Spleen (tissue), 11 donors: ENCODE measurements around the gene PNISR. TPM values are rescaled to one million over a fixed set of nuclear protein-coding genes. Genes with fewer than 3 reads are reported as not detected.
A peak's percentile ranks its signal among the peaks of the same experiment; 100 is the strongest.

ENCODE experiments used
- DNase-seq: peaks from one replicate; pipeline ENCODE4 v3.0.0-alpha.2; 2020
- H3K27ac ChIP-seq, 8 donors: fragments of 200-600 bp; sonication (generic) in 7 of 8; 1 replicate in 4 of 8; 2 replicates in 4 of 8; pipeline versions ENCODE4 v1.5.0 to v1.8.0; 2016 to 2021; ENCODE audit warnings: inconsistent platforms in 4 of 8, mild to moderate bottlenecking in 4 of 8, moderate library complexity in 1 of 8
- H3K27me3 ChIP-seq, 7 donors: fragments of 200-600 bp; sonication (generic) in 6 of 7; replicated peaks in 1 of 7; 1 replicate in 4 of 7; 2 replicates in 3 of 7; pipeline versions ENCODE4 v1.5.0 to v1.8.0; 2016 to 2021; ENCODE audit warnings: inconsistent platforms in 3 of 7, mild to moderate bottlenecking in 1 of 7
- H3K36me3 ChIP-seq, 6 donors: fragments of 200-600 bp; sonication (generic) in 5 of 6; 1 replicate in 4 of 6; 2 replicates in 2 of 6; pipeline versions ENCODE4 v1.5.0 to v1.8.0; 2016 to 2021; ENCODE audit warnings: inconsistent platforms in 2 of 6
- H3K4me1 ChIP-seq, 6 donors: fragments of 200-600 bp; sonication (generic) in 5 of 6; 1 replicate in 3 of 6; 2 replicates in 3 of 6; pipeline versions ENCODE4 v1.5.0 to v1.8.0; 2016 to 2021; ENCODE audit warnings: inconsistent platforms in 3 of 6
- H3K4me3 ChIP-seq, 8 donors: fragments of 200-600 bp; sonication (generic) in 7 of 8; 1 replicate in 4 of 8; 2 replicates in 4 of 8; pipeline versions ENCODE4 v1.5.0 to v1.8.0; 2016 to 2021; ENCODE audit warnings: inconsistent platforms in 4 of 8, mild to moderate bottlenecking in 4 of 8, moderate library complexity in 2 of 8
- H3K9me3 ChIP-seq, 8 donors: fragments of 200-600 bp; sonication (generic) in 7 of 8; 1 replicate in 4 of 8; 2 replicates in 4 of 8; pipeline versions ENCODE4 v1.5.0 to v1.8.0; 2016 to 2021; ENCODE audit warnings: inconsistent platforms in 4 of 8
- POLR2A ChIP-seq, 3 donors: fragments of 450-650 bp; IDR thresholded peaks; one replicate each; pipeline ENCODE4 v1.5.1; 2017; ENCODE audit warnings: antibody characterized with exemption in 3 of 3, mild to moderate bottlenecking in 1 of 3
- POLR2AphosphoS5 ChIP-seq, 3 donors: sonication (generic); formaldehyde crosslinking; IDR thresholded peaks; one replicate each; pipeline ENCODE4 v1.5.1; 2017; ENCODE audit warnings: antibody characterized with exemption in 3 of 3
- WGBS, 5 donors: extraction: QIAGEN DNeasy Blood & Tissue Kit in 3 of 5; methylation state at CpG; one replicate each; pipeline versions ENCODE4 v1.1.5 to v1.1.7; 2013 to 2018; 5-methylcytosine and 5-hydroxymethylcytosine counted together
- intact Hi-C: fragments of 100-400 bp; cut with DNase I; formaldehyde crosslinking; loops from one replicate; pipeline ENCODE4 v1.15.0; 2023; ENCODE audit warnings: low total_unique reads
- polyA plus RNA-seq, 3 donors: library from polyadenylated mRNA; stranded (reverse); fragments of 200-250 nt; gene quantifications; one replicate each; pipeline ENCODE4 v1.2.1, GENCODE V29; 2013
- total RNA-seq, 7 donors: library from RNA; depleted of rRNA in 3 of 7; stranded (reverse); fragments of >200 nt in 3 of 7; fragmentation: NEBNext Ultra II Directional in 4 of 7; extraction: Animal tissue kit (Norgen Biotek cat#: 25700) in 4 of 7; gene quantifications; one replicate each; pipeline versions ENCODE4 v1.1.0 to v1.2.1, GENCODE V29; 2016 to 2021
- TF ChIP-seq, protein P1 (sequence below), 11 experiments: fragments of 200-600 bp in 7 of 11; fragments of 450-650 bp in 4 of 11; sonication (generic) in 4 of 11; IDR thresholded peaks in 8 of 11; conservative IDR thresholded peaks in 3 of 11; 1 replicate in 7 of 11; 2 replicates in 4 of 11; pipeline versions ENCODE4 v1.4.0 to v1.8.0; 2016 to 2021; ENCODE audit warnings: antibody characterized with exemption in 11 of 11, inconsistent platforms in 4 of 11, mild to moderate bottlenecking in 1 of 11
- donor health status: healthy with polysubstance abuse.
- donor health status: DM: no; HTN: no; CAD: no; lungs with moderate emphysema.
- donor health status: DM: no; HTN: no; CAD: no.
- donor health status: Bipolar disorder and iron deficiency.
- donor health status: healthy.
- donor health status: DM: no; HTN: no; CAD: no.
- donor health status: DM: yes; HTN: yes; CAD: no.

Gene PNISR
- total and polyA plus RNA-seq, 10 donors, result 44.0 to 338 (median 167) TPM

DNA sequence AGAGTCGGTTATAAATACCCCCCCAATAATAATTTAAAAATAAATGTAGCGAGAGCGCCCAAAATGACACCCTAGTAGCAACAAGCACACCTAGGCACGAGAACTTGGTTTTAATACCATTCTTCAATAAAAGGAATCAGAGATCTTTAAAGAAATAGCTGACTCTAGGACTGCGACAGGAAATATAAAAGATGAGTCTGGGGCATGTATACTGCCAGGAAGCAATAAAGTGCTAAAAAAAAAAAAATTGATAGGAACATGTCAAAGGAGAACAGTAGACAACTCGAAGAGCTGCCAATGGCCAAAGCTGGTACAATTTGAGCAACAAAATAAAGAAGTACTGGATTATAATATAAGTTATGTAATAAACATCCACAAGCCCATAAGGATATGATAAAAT is 2.2 kb downstream of the PNISR start:
- Histone ChIP-seq H3K27ac (no peak overlapping the region), H3K9me3 (no peaks in the 10 kb centered on the region), H3K27me3 (no peaks in the 10 kb centered on the region), H3K4me3 (peak overlapping the region in 4 of 8 donors; percentile 69 to 82 (median 71)), H3K4me1 (peaks cover 73 to 87% (median 82%) of the 10 kb centered on the region in 6 donors), H3K36me3 (peaks cover 0 to 26% (median 0%) of the 10 kb centered on the region in 6 donors)
- TF ChIP-seq, protein P1, sequence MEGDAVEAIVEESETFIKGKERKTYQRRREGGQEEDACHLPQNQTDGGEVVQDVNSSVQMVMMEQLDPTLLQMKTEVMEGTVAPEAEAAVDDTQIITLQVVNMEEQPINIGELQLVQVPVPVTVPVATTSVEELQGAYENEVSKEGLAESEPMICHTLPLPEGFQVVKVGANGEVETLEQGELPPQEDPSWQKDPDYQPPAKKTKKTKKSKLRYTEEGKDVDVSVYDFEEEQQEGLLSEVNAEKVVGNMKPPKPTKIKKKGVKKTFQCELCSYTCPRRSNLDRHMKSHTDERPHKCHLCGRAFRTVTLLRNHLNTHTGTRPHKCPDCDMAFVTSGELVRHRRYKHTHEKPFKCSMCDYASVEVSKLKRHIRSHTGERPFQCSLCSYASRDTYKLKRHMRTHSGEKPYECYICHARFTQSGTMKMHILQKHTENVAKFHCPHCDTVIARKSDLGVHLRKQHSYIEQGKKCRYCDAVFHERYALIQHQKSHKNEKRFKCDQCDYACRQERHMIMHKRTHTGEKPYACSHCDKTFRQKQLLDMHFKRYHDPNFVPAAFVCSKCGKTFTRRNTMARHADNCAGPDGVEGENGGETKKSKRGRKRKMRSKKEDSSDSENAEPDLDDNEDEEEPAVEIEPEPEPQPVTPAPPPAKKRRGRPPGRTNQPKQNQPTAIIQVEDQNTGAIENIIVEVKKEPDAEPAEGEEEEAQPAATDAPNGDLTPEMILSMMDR (IDR thresholded peaks at IDR 0.05 in 8 of 11, conservative IDR thresholded peaks at IDR 0.05 in 3 of 11), result no peak
- TF ChIP-seq POLR2A (IDR thresholded peaks at IDR 0.05), result no peak
- TF ChIP-seq POLR2AphosphoS5 (IDR thresholded peaks at IDR 0.05), result no peak
- WGBS, 5 donors, result 79 to 89% (median 87%) methylated on average over 6 of the region's 6 CpGs
- no peak for DNase-seq
- intact Hi-C loops, result no loop called here

DNA sequence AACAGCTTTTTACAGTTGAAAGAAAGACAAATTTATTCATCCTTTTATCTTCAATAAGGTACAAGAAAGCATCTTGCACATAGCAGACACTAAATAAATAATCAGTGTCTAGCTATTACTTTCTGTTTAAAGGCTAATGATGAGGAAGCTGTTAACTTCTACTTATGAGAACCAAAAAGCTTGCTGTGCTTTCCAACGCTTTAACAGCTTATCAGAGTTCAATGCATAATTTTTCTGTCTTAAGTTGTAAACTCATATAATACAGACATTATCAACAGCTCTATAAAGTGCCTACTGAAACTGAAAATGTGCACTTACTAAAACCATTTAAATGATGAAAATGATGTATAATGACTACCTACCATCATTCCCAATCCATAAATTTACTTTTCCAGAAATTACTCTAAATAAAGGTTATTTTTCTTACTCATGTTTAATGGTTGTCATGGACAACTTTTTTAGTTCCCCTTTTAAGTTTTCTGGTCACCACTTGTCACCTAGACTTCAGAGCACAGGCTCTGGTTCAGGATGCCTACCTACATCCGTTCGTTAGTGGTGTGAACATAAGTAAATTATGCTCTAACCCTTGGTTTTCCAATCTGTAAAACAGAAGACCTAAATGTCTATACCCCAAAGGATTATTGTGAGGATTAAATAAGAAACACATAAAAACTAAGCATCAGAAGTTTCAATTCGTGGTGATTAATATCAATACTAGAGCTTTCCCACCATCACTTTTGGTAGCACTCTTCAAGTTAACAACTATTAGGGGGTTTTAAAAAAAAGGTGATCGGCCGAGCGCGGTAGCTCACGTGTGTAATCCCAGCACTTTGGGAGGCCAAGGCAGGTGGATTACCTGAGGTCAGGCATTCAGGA is 8.0 kb downstream of the PNISR start:
- Histone ChIP-seq H3K36me3 (peaks cover 0 to 48% (median 6%) of the 10 kb centered on the region in 6 donors), H3K4me1 (peaks cover 63 to 99% (median 86%) of the 10 kb centered on the region in 6 donors), H3K27ac (peak overlapping the region in 2 of 8 donors; percentile 8 to 26), H3K4me3 (peak overlapping the region in 1 of 8 donors; percentile 16), H3K27me3 (no peaks in the 10 kb centered on the region), H3K9me3 (no peaks in the 10 kb centered on the region)
- intact Hi-C loops, result no loop called here
- 55 to 74% (median 64%) methylated on average over 9 of the region's 9 CpGs for WGBS, 5 donors
- TF ChIP-seq POLR2AphosphoS5 (IDR thresholded peaks at IDR 0.05) (no peak), POLR2A (IDR thresholded peaks at IDR 0.05) (no peak)
- TF ChIP-seq, protein P1 (IDR thresholded peaks at IDR 0.05 in 8 of 11, conservative IDR thresholded peaks at IDR 0.05 in 3 of 11), result no peak
- no peak for DNase-seq

- DNase-seq, result no peak
- Histone ChIP-seq H3K4me3 (no peak overlapping the region), H3K4me1 (peaks cover 55 to 99% (median 80%) of the 10 kb centered on the region in 6 donors), H3K9me3 (no peaks in the 10 kb centered on the region), H3K36me3 (peaks cover 0 to 49% (median 13%) of the 10 kb centered on the region in 6 donors), H3K27ac (no peak overlapping the region), H3K27me3 (no peaks in the 10 kb centered on the region)
- 79 to 91% (median 87%) methylated on average over 2 of the region's 2 CpGs for WGBS, 5 donors
- TF ChIP-seq, protein P1 (IDR thresholded peaks at IDR 0.05 in 8 of 11, conservative IDR thresholded peaks at IDR 0.05 in 3 of 11), result no peak
- TF ChIP-seq POLR2AphosphoS5 (IDR thresholded peaks at IDR 0.05) (no peak), POLR2A (IDR thresholded peaks at IDR 0.05) (no peak)
- intact Hi-C loops, result no loop called here
Measured at GRCh38 chr6:99416226-99416625, 8.9 kb downstream of the PNISR start.

- H3K36me3 ChIP-seq, result peaks cover 0 to 57% (median 19%) of the 10 kb centered on the region in 6 donors
- no peak for DNase-seq
- TF ChIP-seq POLR2A (IDR thresholded peaks at IDR 0.05) (no peak), POLR2AphosphoS5 (IDR thresholded peaks at IDR 0.05) (no peak)
- peak overlapping the region in 1 of 8 donors; percentile 2 for H3K27ac ChIP-seq
- no peaks in the 10 kb centered on the region for H3K9me3 ChIP-seq
- H3K27me3 ChIP-seq, result no peaks in the 10 kb centered on the region
- H3K4me1 ChIP-seq, result peaks cover 49 to 92% (median 73%) of the 10 kb centered on the region in 6 donors
- H3K4me3 ChIP-seq, result no peak overlapping the region
- intact Hi-C loops, result no loop called here
Measured at GRCh38 chr6:99415446-99415845, 9.7 kb downstream of the PNISR start.
